ENCODE data around the gene ZNF48. TPM values are rescaled to one million over a fixed set of nuclear protein-coding genes. Genes with fewer than 3 reads are reported as not detected.

The ZNF48 gene
- polyA plus RNA-seq, 1 of the 3 experiments (the other 2 are of a cell fraction) = 8.8 TPM

Small RNA genes lying within 50 kb of the gene (small RNA-seq; reads per million reads assigned to genes)
- gene RF00406 = 0 to 23.0 (median 0) reads per million in 7 experiments

Other genes with a start within 250 kb of the ZNF48 start
- gene CORO1A, start 211.8 kb upstream of the ZNF48 start, polyA plus RNA-seq (2012; rRNA removed) = 13.0 and 13.5 TPM in 2 replicates
- gene BOLA2B, start 201.8 kb upstream of the ZNF48 start, polyA plus RNA-seq (2012; rRNA removed) = 660 and 726 TPM in 2 replicates
- gene SLX1A, start 201.5 kb upstream of the ZNF48 start, polyA plus RNA-seq (2012; rRNA removed) = 45.0 and 68.8 TPM in 2 replicates
- gene SULT1A3, start 196.2 kb upstream of the ZNF48 start, polyA plus RNA-seq (2012; rRNA removed) = 20.4 and 24.1 TPM in 2 replicates
- 1.9 and 5.3 TPM in 2 replicates for gene NPIPB13, start 146.9 kb upstream of the ZNF48 start, polyA plus RNA-seq (2012; rRNA removed)
- gene CD2BP2, start 40.1 kb upstream of the ZNF48 start, polyA plus RNA-seq (2012; rRNA removed) = 80.8 and 85.3 TPM in 2 replicates
- 15.7 and 20.5 TPM in 2 replicates for gene TBC1D10B, start 24.9 kb upstream of the ZNF48 start, polyA plus RNA-seq (2012; rRNA removed)
- gene MYL11, start 20.6 kb upstream of the ZNF48 start, polyA plus RNA-seq (2012; rRNA removed) = 0.23 TPM in 1 of 2 replicates, not detected in the other
- 0.13 and 0.25 TPM in 2 replicates for gene SEPTIN1, start 12.9 kb upstream of the ZNF48 start, polyA plus RNA-seq (2012; rRNA removed)
- 20.4 and 21.7 TPM in 2 replicates for gene ZNF771, start 12.2 kb downstream of the ZNF48 start, polyA plus RNA-seq (2012; rRNA removed)
- 78.9 and 79.2 TPM in 2 replicates for gene DCTPP1, start 34.6 kb downstream of the ZNF48 start, polyA plus RNA-seq (2012; rRNA removed)
- 30.8 and 36.3 TPM in 2 replicates for gene SEPHS2, start 50.5 kb downstream of the ZNF48 start, polyA plus RNA-seq (2012; rRNA removed)
- 0.12 and 0.28 TPM in 2 replicates for gene ITGAL, start 77.3 kb downstream of the ZNF48 start, polyA plus RNA-seq (2012; rRNA removed)
- gene ZNF768, start 131.1 kb downstream of the ZNF48 start, polyA plus RNA-seq (2012; rRNA removed) = 26.0 and 26.5 TPM in 2 replicates
- gene ZNF747, start 139.4 kb downstream of the ZNF48 start, polyA plus RNA-seq (2012; rRNA removed) = 5.6 and 5.8 TPM in 2 replicates
- 2.8 and 3.4 TPM in 2 replicates for gene ZNF764, start 163.0 kb downstream of the ZNF48 start, polyA plus RNA-seq (2012; rRNA removed)
- 9.1 and 13.4 TPM in 2 replicates for gene ZNF688, start 176.3 kb downstream of the ZNF48 start, polyA plus RNA-seq (2012; rRNA removed)
- gene ZNF785, start 190.3 kb downstream of the ZNF48 start, polyA plus RNA-seq (2012; rRNA removed) = 8.8 and 10.6 TPM in 2 replicates
- 2.9 and 3.4 TPM in 2 replicates for gene ZNF689, start 215.0 kb downstream of the ZNF48 start, polyA plus RNA-seq (2012; rRNA removed)

All from SK-N-SH (cell line).